Measurements from ENCODE around the gene CYSRT1. TPM values are rescaled to one million over a fixed set of nuclear protein-coding genes. Genes with fewer than 3 reads are reported as not detected.

The CYSRT1 gene
- total and polyA plus RNA-seq, 7 experiments from 2014 or later, result 0.45 to 0.63 (median 0.49) TPM; not detected in 3

DNA sequence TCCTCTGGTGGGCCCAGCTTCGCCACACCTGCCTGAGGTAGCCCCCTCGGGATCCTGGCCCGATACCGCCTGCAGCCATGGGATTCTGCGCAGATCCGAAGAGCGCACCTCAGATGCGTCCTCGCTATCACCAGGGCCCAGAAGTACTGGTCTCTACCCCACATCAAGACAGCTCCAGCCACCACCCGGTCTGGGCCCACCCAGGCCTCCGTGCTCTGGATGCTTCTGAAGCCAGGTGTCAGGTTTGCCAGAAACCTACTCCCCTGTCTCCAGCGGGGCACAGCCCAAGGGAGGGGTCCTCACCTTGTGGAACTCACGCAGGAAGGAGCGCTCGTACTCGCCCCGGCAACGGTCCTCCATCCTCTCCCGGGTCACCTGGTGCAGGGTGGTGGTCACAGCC lies 39.1 kb upstream of the CYSRT1 start:
- H3K27ac ChIP-seq (ENCODE audit: low read depth, low read length), result no peak overlapping the region
- no peaks in the 10 kb centered on the region for H3K9me3 ChIP-seq (ENCODE audit: control insufficient read depth in 2 of 3, low read length in 3 of 3)
- CTCF ChIA-PET, result interaction anchor here (1.6 kb wide), 1 partner anchor 41 kb away, joined by 3 read pairs; the partner anchor contains the start of gene RNF224
- POLR2A ChIA-PET, result interaction anchor here (10.4 kb wide), 1 partner anchor 19 kb away, joined by 136 read pairs; the partner anchor contains the start of genes NDOR1, TMEM203 and TPRN
- H3K36me3 ChIP-seq (ENCODE audit: control insufficient read depth in 2 of 3, insufficient read depth in 3 of 3, low read length in 3 of 3), result peaks cover 0 to 85% (median 11%) of the 10 kb centered on the region in 3 experiments
- H3K4me3 ChIP-seq (ENCODE audit: low read length), result no peak overlapping the region
- no peaks in the 10 kb centered on the region for H3K27me3 Mint-ChIP-seq
- DNase-seq (no peak), ATAC-seq (no peak)
- peaks cover 0 to 2% (median 0%) of the 10 kb centered on the region in 11 donors for H3K9me3 Mint-ChIP-seq
- peaks cover 0 to 12% (median 6%) of the 10 kb centered on the region in 5 donors for H3K36me3 Mint-ChIP-seq
- H3K27ac Mint-ChIP-seq, result peak overlapping the region in 1 of 9 donors; percentile 39
- no peaks in the 10 kb centered on the region for H3K27me3 ChIP-seq (ENCODE audit: control insufficient read depth in 2 of 2, insufficient read depth in 2 of 2, low read length in 2 of 2)
- intact Hi-C loops (cut with micrococcal nuclease), result no loop called here
- peak overlapping the region in 3 of 10 donors; percentile 38 to 92 (median 48) for H3K4me3 Mint-ChIP-seq
- peaks cover 14 to 59% (median 32%) of the 10 kb centered on the region in 7 donors for H3K4me1 Mint-ChIP-seq
- peaks cover 30 to 32% of the 10 kb centered on the region in 2 donors for H3K4me1 ChIP-seq (ENCODE audit: control insufficient read depth in 2 of 2, insufficient read depth in 2 of 2, low read length in 2 of 2)

DNA sequence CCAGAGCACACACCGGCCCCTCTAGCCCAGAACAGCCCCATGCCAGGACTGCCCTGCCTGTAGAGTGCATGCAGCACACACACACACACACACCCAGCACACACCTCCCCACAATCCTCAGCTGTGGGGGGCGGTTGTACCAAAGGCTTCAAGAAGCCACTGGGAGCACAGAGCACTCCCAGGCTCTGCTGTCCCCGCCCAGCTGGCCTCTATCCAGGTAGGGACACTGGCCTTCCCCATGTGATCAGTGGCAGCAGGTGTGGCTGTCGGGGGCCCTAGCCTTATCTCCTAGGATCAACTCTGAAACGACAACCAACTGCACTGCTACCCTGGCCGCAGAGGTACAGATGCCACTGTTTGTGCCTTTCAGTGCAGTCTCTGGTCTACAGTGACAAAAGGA lies 38.6 kb upstream of the CYSRT1 start:
- Mint-ChIP-seq H3K4me1 (peaks cover 14 to 61% (median 32%) of the 10 kb centered on the region in 7 donors), H3K27me3 (no peaks in the 10 kb centered on the region), H3K36me3 (peaks cover 0 to 12% (median 6%) of the 10 kb centered on the region in 5 donors), H3K9me3 (peaks cover 0 to 2% (median 0%) of the 10 kb centered on the region in 11 donors), H3K27ac (peak overlapping the region in 4 of 9 donors; percentile 32 to 62 (median 48)), H3K4me3 (peak overlapping the region; percentile 57 to 96 (median 92))
- H3K36me3 ChIP-seq (ENCODE audit: control insufficient read depth in 2 of 3, insufficient read depth in 3 of 3, low read length in 3 of 3), result peaks cover 0 to 85% (median 11%) of the 10 kb centered on the region in 3 experiments
- intact Hi-C loops (cut with micrococcal nuclease), result no loop called here
- DNase-seq, result no peak
- no peak for ATAC-seq
- no peaks in the 10 kb centered on the region for H3K27me3 ChIP-seq (ENCODE audit: control insufficient read depth in 2 of 2, insufficient read depth in 2 of 2, low read length in 2 of 2)
- H3K4me3 ChIP-seq (ENCODE audit: low read length), result no peak overlapping the region
- POLR2A ChIA-PET, result interaction anchor here (1.0 to 10.4 kb wide), 4 partner anchors 18 to 57 kb away, joined by 3 to 136 read pairs (median 14); partner anchors contain the start of genes NDOR1, TMEM203, TPRN and TUBB4B
- no peaks in the 10 kb centered on the region for H3K9me3 ChIP-seq (ENCODE audit: control insufficient read depth in 2 of 3, low read length in 3 of 3)
- CTCF ChIA-PET, result interaction anchor here (1.6 kb wide), 1 partner anchor 40 kb away, joined by 3 read pairs; the partner anchor contains the start of gene RNF224
- H3K27ac ChIP-seq (ENCODE audit: low read depth, low read length), result no peak overlapping the region
- peaks cover 30 to 32% of the 10 kb centered on the region in 2 donors for H3K4me1 ChIP-seq (ENCODE audit: control insufficient read depth in 2 of 2, insufficient read depth in 2 of 2, low read length in 2 of 2)

DNA sequence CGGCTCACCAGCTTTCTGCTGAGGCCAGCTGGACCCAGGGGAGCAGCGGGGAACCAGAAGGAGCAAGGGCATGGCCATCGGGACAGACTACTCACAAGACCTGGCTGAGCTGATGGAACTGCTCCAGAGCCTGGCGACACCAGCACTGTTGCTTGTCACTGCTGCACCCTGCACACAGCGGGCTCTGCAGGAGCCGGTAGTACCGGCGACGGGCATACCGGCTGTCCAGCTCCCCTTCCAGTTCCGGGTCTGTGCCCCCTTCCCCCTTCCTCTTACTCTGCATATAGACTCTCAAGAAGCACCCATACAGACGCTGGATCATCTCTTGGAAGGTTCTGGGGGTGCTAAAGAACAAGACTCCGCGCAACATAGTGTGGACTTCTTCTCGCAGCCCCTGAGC lies 37.6 kb upstream of the CYSRT1 start:
- Histone ChIP-seq H3K9me3 (ENCODE audit: control insufficient read depth in 2 of 3, low read length in 3 of 3) (no peaks in the 10 kb centered on the region), H3K27ac (ENCODE audit: low read depth, low read length) (peak overlapping the region; percentile 99), H3K4me3 (ENCODE audit: low read length) (peak overlapping the region; percentile 98), H3K4me1 (ENCODE audit: control insufficient read depth in 2 of 2, insufficient read depth in 2 of 2, low read length in 2 of 2) (peaks cover 30 to 32% of the 10 kb centered on the region in 2 donors), H3K27me3 (ENCODE audit: control insufficient read depth in 2 of 2, insufficient read depth in 2 of 2, low read length in 2 of 2) (no peaks in the 10 kb centered on the region), H3K36me3 (ENCODE audit: control insufficient read depth in 2 of 3, insufficient read depth in 3 of 3, low read length in 3 of 3) (peaks cover 0 to 76% (median 11%) of the 10 kb centered on the region in 3 experiments)
- ATAC-seq (no peak), DNase-seq (no peak)
- Mint-ChIP-seq H3K9me3 (peaks cover 0 to 2% (median 0%) of the 10 kb centered on the region in 11 donors), H3K4me1 (peaks cover 14 to 61% (median 32%) of the 10 kb centered on the region in 7 donors), H3K27me3 (no peaks in the 10 kb centered on the region), H3K4me3 (peak overlapping the region; percentile 90 to 96 (median 92)), H3K36me3 (peaks cover 0 to 7% (median 6%) of the 10 kb centered on the region in 5 donors), H3K27ac (peak overlapping the region; percentile 85 to 94 (median 93))
- intact Hi-C loops (cut with micrococcal nuclease), result no loop called here
- CTCF ChIA-PET, result interaction anchor here (0.6 to 1.6 kb wide), 2 partner anchors 39 to 141 kb away, joined by 3 to 4 read pairs; partner anchors contain the start of genes NPDC1 and RNF224
- POLR2A ChIA-PET, result interaction anchor here (0.9 to 10.4 kb wide), 12 partner anchors 8 to 101 kb away, joined by 3 to 136 read pairs (median 6); partner anchors contain the start of genes CYSRT1, MAN1B1, NDOR1 and NELFB

DNA sequence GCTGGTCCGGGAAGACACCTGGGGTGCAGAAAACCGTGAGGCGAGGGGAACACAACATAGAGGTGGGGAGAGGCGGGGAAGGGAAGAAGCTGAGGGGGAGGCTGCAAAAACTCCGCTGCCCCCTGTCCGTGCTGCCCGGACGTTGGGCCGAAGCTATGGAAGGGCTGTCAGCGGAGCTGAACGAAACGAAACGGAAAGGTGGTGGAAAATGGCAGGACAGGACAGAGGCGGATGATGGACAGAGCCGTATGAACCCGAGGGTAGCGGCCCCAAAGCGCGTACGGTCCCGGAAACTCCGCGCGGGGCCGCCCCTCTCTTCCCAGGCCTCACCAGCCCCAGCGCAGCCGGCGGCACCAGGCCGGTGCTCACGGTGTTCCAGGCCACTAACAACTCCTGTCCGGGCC lies 36.9 kb upstream of the CYSRT1 start:
- no peaks in the 10 kb centered on the region for H3K9me3 ChIP-seq (ENCODE audit: control insufficient read depth in 2 of 3, low read length in 3 of 3)
- peak overlapping the region; percentile 90 to 96 (median 92) for H3K4me3 Mint-ChIP-seq
- intact Hi-C loops (cut with micrococcal nuclease), result loop anchor here (1.0 to 2.0 kb wide), 10 partner anchors 12 to 398 kb away; partner anchors contain the start of genes NDOR1 (in 2 of the 2), TMEM203 (in 2 of the 2), TPRN (in 2 of the 2) and TUBB4B (in 2 of the 2)
- H3K36me3 ChIP-seq (ENCODE audit: control insufficient read depth in 2 of 3, insufficient read depth in 3 of 3, low read length in 3 of 3), result peaks cover 0 to 69% (median 11%) of the 10 kb centered on the region in 3 experiments
- ChIA-PET CTCF (interaction anchor here (0.6 to 1.7 kb wide), 2 partner anchors 60 to 142 kb away, joined by 4 read pairs; partner anchors contain the start of gene NPDC1), POLR2A (interaction anchor here (0.9 to 10.4 kb wide), 13 partner anchors 9 to 102 kb away, joined by 3 to 136 read pairs (median 6); partner anchors contain the start of genes CYSRT1, MAN1B1, NDOR1 and NELFB)
- peaks cover 14 to 61% (median 32%) of the 10 kb centered on the region in 7 donors for H3K4me1 Mint-ChIP-seq
- H3K27ac Mint-ChIP-seq, result peak overlapping the region; percentile 85 to 94 (median 93)
- peak overlapping the region; percentile 98 for H3K4me3 ChIP-seq (ENCODE audit: low read length)
- no peak for DNase-seq
- H3K27ac ChIP-seq (ENCODE audit: low read depth, low read length), result peak overlapping the region; percentile 99
- no peaks in the 10 kb centered on the region for H3K27me3 Mint-ChIP-seq
- H3K36me3 Mint-ChIP-seq, result peaks cover 0 to 7% (median 6%) of the 10 kb centered on the region in 5 donors
- H3K27me3 ChIP-seq (ENCODE audit: control insufficient read depth in 2 of 2, insufficient read depth in 2 of 2, low read length in 2 of 2), result no peaks in the 10 kb centered on the region
- H3K4me1 ChIP-seq (ENCODE audit: control insufficient read depth in 2 of 2, insufficient read depth in 2 of 2, low read length in 2 of 2), result peaks cover 30 to 32% of the 10 kb centered on the region in 2 donors
- peak; percentile 15 for ATAC-seq
- peaks cover 0 to 2% (median 0%) of the 10 kb centered on the region in 11 donors for H3K9me3 Mint-ChIP-seq

DNA sequence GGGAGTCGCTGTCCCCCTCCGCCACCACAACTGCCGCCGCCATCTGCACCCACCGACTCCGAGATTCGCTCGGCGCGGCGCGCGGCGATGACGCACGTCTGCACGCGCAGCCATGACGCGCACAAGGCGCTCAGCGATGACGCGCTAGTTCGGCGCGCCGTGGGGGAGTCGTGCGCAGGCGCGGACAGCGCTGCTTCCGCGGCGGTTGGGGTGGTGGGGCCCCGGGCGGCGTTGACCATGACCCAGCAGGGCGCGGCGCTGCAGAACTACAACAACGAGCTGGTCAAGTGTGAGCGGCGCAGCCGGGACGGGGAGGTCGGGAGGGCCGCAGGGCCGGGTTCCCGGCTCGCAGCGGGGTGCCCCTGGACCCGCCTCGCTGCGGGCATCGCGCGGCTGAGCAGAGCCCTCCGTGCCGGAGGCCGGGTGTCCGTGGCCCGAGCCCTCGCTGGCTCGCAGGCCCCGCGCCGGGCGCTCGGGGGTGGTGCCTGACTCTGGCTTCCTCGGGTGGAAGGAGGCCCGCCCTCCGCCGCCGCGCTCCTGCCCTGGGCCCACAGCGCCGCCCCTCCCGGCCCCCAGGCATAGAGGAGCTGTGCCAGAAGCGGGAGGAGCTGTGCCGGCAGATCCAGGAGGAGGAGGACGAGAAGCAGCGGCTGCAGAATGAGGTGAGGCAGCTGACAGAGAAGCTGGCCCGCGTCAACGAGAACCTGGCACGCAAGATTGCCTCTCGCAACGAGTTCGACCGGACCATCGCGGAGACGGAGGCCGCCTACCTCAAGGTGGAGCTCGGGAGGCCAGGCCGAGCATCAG lies 36.3 kb upstream of the CYSRT1 start, which contains the start of the genes ANAPC2 and SSNA1:
Gene ANAPC2, minus strand, starts transcription at position 71 of the 807 bp plus-strand sequence. Its CDS starts 28 bp downstream, at position 43.
Gene SSNA1, plus strand, starts transcription at position 187 of the 807 bp plus-strand sequence. Its CDS starts 51 bp downstream, at position 238.
- H3K4me1 ChIP-seq (ENCODE audit: control insufficient read depth in 2 of 2, insufficient read depth in 2 of 2, low read length in 2 of 2), result peaks cover 30 to 32% of the 10 kb centered on the region in 2 donors
- Mint-ChIP-seq H3K9me3 (peaks cover 0 to 2% (median 0%) of the 10 kb centered on the region in 11 donors), H3K4me1 (peaks cover 14 to 61% (median 32%) of the 10 kb centered on the region in 7 donors), H3K27me3 (no peaks in the 10 kb centered on the region), H3K27ac (peak within 1 kb of the TSS; percentile 85 to 96 (median 93)), H3K4me3 (peak within 1 kb of the TSS; percentile 91 to 99 (median 92)), H3K36me3 (peaks cover 0 to 7% (median 6%) of the 10 kb centered on the region in 5 donors)
- H3K9me3 ChIP-seq (ENCODE audit: control insufficient read depth in 2 of 3, low read length in 3 of 3), result no peaks in the 10 kb centered on the region
- POLR2A ChIA-PET, result interaction anchor here (0.6 to 10.4 kb wide), 22 partner anchors 9 to 381 kb away, joined by 3 to 136 read pairs (median 5); partner anchors contain the start of genes CYSRT1, MAN1B1, NDOR1 and NELFB
- DNase-seq (peak; percentile 86 to 99 (median 93)), ATAC-seq (peak; percentile 91)
- peak within 1 kb of the TSS; percentile 98 for H3K4me3 ChIP-seq (ENCODE audit: low read length)
- peaks cover 0 to 63% (median 5%) of the 10 kb centered on the region in 3 experiments for H3K36me3 ChIP-seq (ENCODE audit: control insufficient read depth in 2 of 3, insufficient read depth in 3 of 3, low read length in 3 of 3)
- H3K27me3 ChIP-seq (ENCODE audit: control insufficient read depth in 2 of 2, insufficient read depth in 2 of 2, low read length in 2 of 2), result no peaks in the 10 kb centered on the region
- intact Hi-C loops (cut with micrococcal nuclease), result loop anchor here (1.0 to 2.0 kb wide), 10 partner anchors 12 to 398 kb away; partner anchors contain the start of genes NDOR1 (in 2 of the 2), TMEM203 (in 2 of the 2), TPRN (in 2 of the 2) and TUBB4B (in 2 of the 2)
- H3K27ac ChIP-seq (ENCODE audit: low read depth, low read length), result peak within 1 kb of the TSS; percentile 99
- CTCF ChIA-PET, result interaction anchor here (0.7 to 1.9 kb wide), 5 partner anchors 22 to 93 kb away, joined by 3 to 5 read pairs (median 4); no protein-coding TSS in a partner anchor

Measured in naive thymus-derived CD4-positive, alpha-beta T cell (primary cell).